Neural crest cell (in vitro differentiated cells): ENCODE results near the gene MSL3B.

Experiments used
- DNase-seq: peaks from one replicate; pipeline ENCODE4 v3.0.0; 2021; ENCODE audit warnings: low read depth, mixed read lengths, low spot score
- H3K27ac Mint-ChIP-seq: one replicate; pipeline ENCODE4 v1.8.0; 2021; ENCODE audit warnings: mild to moderate bottlenecking, mixed read lengths; ENCODE audit not compliant: unreplicated experiment
- H3K27me3 Mint-ChIP-seq: 2 replicates; pipeline ENCODE4 v1.8.0; 2021; ENCODE audit warnings: low read depth, mild to moderate bottlenecking, mixed read lengths
- H3K36me3 Mint-ChIP-seq: 2 replicates; pipeline ENCODE4 v1.8.0; 2021; ENCODE audit warnings: low read depth, mild to moderate bottlenecking, mixed read lengths
- H3K4me1 Mint-ChIP-seq: 2 replicates; pipeline ENCODE4 v1.8.0; 2021; ENCODE audit warnings: mixed read lengths
- H3K4me3 Mint-ChIP-seq: one replicate; pipeline ENCODE4 v1.8.0; 2021; ENCODE audit warnings: mild to moderate bottlenecking, mixed read lengths
- H3K9me3 Mint-ChIP-seq: 2 replicates; pipeline ENCODE4 v1.8.0; 2021; ENCODE audit warnings: mixed read lengths
- TF ChIP-seq, protein P1 (sequence below): fragments of 200-600 bp; sonication (generic); conservative IDR thresholded peaks from 2 replicates; pipeline ENCODE4 v1.5.0; 2021; ENCODE audit warnings: antibody characterized with exemption, mild to moderate bottlenecking

MSL3B gene

DNA sequence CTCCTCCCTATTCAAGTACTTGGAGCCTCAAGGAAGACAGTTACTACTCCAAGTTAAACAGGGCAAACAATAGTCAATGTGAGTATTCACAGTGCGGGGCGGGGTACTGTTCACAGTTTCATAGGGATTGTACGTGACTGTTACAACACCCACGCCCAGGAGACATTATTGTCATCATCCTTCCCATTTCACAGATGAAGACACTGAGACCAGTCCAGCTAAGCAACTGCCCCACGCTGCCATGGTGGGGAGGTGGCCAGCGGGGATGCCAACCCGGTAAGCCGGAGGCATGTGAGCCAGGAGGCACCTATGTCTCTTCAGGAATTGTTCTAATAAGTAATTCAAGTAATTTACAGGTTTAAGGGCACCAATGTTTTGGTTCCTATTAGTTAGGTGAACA lies 14.8 kb downstream of the MSL3B start:
- Mint-ChIP-seq H3K27me3 (no peaks in the 10 kb centered on the region), H3K36me3 (peaks cover 20% of the 10 kb centered on the region), H3K27ac (peak overlapping the region; percentile 92), H3K4me3 (peak overlapping the region; percentile 99), H3K9me3 (no peaks in the 10 kb centered on the region), H3K4me1 (peaks cover 46% of the 10 kb centered on the region)
- DNase-seq: no peak
- TF ChIP-seq, protein P1, sequence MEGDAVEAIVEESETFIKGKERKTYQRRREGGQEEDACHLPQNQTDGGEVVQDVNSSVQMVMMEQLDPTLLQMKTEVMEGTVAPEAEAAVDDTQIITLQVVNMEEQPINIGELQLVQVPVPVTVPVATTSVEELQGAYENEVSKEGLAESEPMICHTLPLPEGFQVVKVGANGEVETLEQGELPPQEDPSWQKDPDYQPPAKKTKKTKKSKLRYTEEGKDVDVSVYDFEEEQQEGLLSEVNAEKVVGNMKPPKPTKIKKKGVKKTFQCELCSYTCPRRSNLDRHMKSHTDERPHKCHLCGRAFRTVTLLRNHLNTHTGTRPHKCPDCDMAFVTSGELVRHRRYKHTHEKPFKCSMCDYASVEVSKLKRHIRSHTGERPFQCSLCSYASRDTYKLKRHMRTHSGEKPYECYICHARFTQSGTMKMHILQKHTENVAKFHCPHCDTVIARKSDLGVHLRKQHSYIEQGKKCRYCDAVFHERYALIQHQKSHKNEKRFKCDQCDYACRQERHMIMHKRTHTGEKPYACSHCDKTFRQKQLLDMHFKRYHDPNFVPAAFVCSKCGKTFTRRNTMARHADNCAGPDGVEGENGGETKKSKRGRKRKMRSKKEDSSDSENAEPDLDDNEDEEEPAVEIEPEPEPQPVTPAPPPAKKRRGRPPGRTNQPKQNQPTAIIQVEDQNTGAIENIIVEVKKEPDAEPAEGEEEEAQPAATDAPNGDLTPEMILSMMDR: no peak

GRCh38 chr2:233852056-233852455 lies 16.1 kb downstream of the MSL3B start:
- H3K36me3 Mint-ChIP-seq: peaks cover 27% of the 10 kb centered on the region
- H3K9me3 Mint-ChIP-seq: no peaks in the 10 kb centered on the region
- no peaks in the 10 kb centered on the region for H3K27me3 Mint-ChIP-seq
- peaks cover 46% of the 10 kb centered on the region for H3K4me1 Mint-ChIP-seq
- no peak for DNase-seq
- no peak overlapping the region for H3K27ac Mint-ChIP-seq
- TF ChIP-seq, protein P1: no peak
- peak overlapping the region; percentile 99 for H3K4me3 Mint-ChIP-seq

DNA sequence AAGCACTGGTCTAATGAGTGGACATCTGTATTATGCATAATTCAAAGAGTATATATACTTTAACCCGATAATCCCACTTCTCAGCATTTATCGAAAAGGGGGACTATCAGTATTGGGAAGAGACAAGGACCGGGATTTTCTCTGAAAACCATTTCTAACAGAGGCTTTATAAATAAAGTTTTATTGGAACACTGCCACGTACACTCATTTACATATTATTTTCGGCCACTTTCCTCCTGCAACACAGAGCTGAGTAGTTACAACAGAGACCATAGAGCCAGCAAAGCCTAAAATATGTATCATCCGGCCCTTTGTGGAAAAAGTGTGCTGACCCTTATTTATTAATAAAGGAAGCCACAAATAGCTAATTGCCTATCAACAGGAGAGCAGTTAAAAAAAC lies 17.0 kb downstream of the MSL3B start:
- peak overlapping the region; percentile 23 for H3K4me3 Mint-ChIP-seq
- peaks cover 31% of the 10 kb centered on the region for H3K36me3 Mint-ChIP-seq
- TF ChIP-seq, protein P1: no peak
- no peak overlapping the region for H3K27ac Mint-ChIP-seq
- H3K27me3 Mint-ChIP-seq: no peaks in the 10 kb centered on the region
- peaks cover 46% of the 10 kb centered on the region for H3K4me1 Mint-ChIP-seq
- no peaks in the 10 kb centered on the region for H3K9me3 Mint-ChIP-seq
- DNase-seq: no peak

- H3K27me3 Mint-ChIP-seq: no peaks in the 10 kb centered on the region
- TF ChIP-seq, protein P1: no peak
- H3K36me3 Mint-ChIP-seq: peaks cover 33% of the 10 kb centered on the region
- no peak for DNase-seq
- no peak overlapping the region for H3K27ac Mint-ChIP-seq
- peaks cover 44% of the 10 kb centered on the region for H3K4me1 Mint-ChIP-seq
- H3K9me3 Mint-ChIP-seq: no peaks in the 10 kb centered on the region
- no peak overlapping the region for H3K4me3 Mint-ChIP-seq
Measured at GRCh38 chr2:233850745-233851144, 17.4 kb downstream of the MSL3B start.

GRCh38 chr2:233849607-233850271 lies 18.4 kb downstream of the MSL3B start:
- Mint-ChIP-seq H3K4me3 (no peak overlapping the region), H3K4me1 (peaks cover 39% of the 10 kb centered on the region), H3K36me3 (peaks cover 33% of the 10 kb centered on the region), H3K9me3 (no peaks in the 10 kb centered on the region), H3K27me3 (no peaks in the 10 kb centered on the region), H3K27ac (no peak overlapping the region)
- no peak for DNase-seq
- TF ChIP-seq, protein P1: no peak
